ENCODE results near the gene BHLHE41.

Gene BHLHE41

GRCh38 chr12:26077915-26078702 lies 46.7 kb downstream of the BHLHE41 start:
- DNase-seq, result no peak
